Keratinocyte (primary cell): ENCODE data around the gene RSPO3.

ENCODE experiments used
- CTCF ChIP-seq, 3 experiments: IDR thresholded peaks in 1 of 3; conservative IDR thresholded peaks in 1 of 3; optimal IDR thresholded peaks in 1 of 3; 2 replicates in 2 of 3; 3 replicates in 1 of 3; pipeline versions ENCODE3 to v1.5.1; 2011; ENCODE audit warnings: low read length in 3 of 3, mild to moderate bottlenecking in 3 of 3, moderate library complexity in 2 of 3, control low read depth in 1 of 3, inconsistent platforms in 1 of 3; ENCODE audit not compliant: insufficient read depth in 2 of 3; ENCODE audit errors: extremely low read depth in 1 of 3
- EZH2 ChIP-seq: IDR thresholded peaks from one replicate; pipeline ENCODE4 v1.6.1; 2012; ENCODE audit warnings: inconsistent platforms, mild to moderate bottlenecking, low read length, moderate library complexity

- TF ChIP-seq CTCF (optimal IDR thresholded peaks at IDR 0.05 in 1 of 3, IDR thresholded peaks at IDR 0.05 in 1 of 3, conservative IDR thresholded peaks at IDR 0.05 in 1 of 3; ENCODE audit: extremely low read depth in 1 of 3, insufficient read depth in 2 of 3, low read length in 3 of 3): no peak
- no peak for TF ChIP-seq EZH2
Observed at GRCh38 chr6:127110712-127111111, 7.8 kb upstream of the RSPO3 start.
